Smooth muscle cell (in vitro differentiated cells): Measurements from ENCODE around the gene CIDEB. TPM values are rescaled to one million over a fixed set of nuclear protein-coding genes. Genes with fewer than 3 reads are reported as not detected.

ENCODE experiments used
- DNase-seq: peaks from one replicate; lab custom pipeline; 2025; ENCODE audit not compliant: unreplicated experiment; lab: John Stamatoyannopoulos, UW
- H2AFZ ChIP-seq: fragments of 200-600 bp; sonication (generic); 2 replicates; pipeline ENCODE4 v1.6.0; 2016; ENCODE audit warnings: antibody characterized with exemption, low read depth, mild to moderate bottlenecking
- H3F3A ChIP-seq: fragments of 200-600 bp; sonication (generic); 2 replicates; pipeline ENCODE4 v1.6.0; 2017; ENCODE audit warnings: antibody characterized with exemption, low read depth
- H3K27ac ChIP-seq: fragments of 200-600 bp; sonication (generic); 2 replicates; pipeline ENCODE4 v1.5.1; 2016; ENCODE audit warnings: low read depth, mild to moderate bottlenecking
- H3K27me3 ChIP-seq: fragments of 200-600 bp; sonication (generic); 2 replicates; pipeline ENCODE4 v1.6.1; 2016; ENCODE audit warnings: low read depth, mild to moderate bottlenecking
- H3K36me3 ChIP-seq: fragments of 200-600 bp; sonication (generic); 2 replicates; pipeline ENCODE4 v1.5.1; 2016; ENCODE audit warnings: low read depth
- H3K4me1 ChIP-seq: fragments of 200-600 bp; sonication (generic); 2 replicates; pipeline ENCODE4 v1.5.1; 2016; ENCODE audit warnings: low read depth
- H3K4me2 ChIP-seq: fragments of 200-600 bp; sonication (generic); 2 replicates; pipeline ENCODE4 v1.6.0; 2016; ENCODE audit warnings: mild to moderate bottlenecking
- H3K4me3 ChIP-seq: fragments of 200-600 bp; sonication (generic); 2 replicates; pipeline ENCODE4 v1.5.1; 2016; ENCODE audit warnings: mild to moderate bottlenecking
- H3K79me2 ChIP-seq: fragments of 200-600 bp; sonication (generic); 2 replicates; pipeline ENCODE4 v1.6.0; 2016; ENCODE audit warnings: low read depth, mild to moderate bottlenecking
- H3K9ac ChIP-seq: fragments of 200-600 bp; sonication (generic); 2 replicates; pipeline ENCODE4 v1.6.0; 2016; ENCODE audit warnings: low read depth
- H3K9me3 ChIP-seq: fragments of 200-600 bp; sonication (generic); replicated peaks from 2 replicates; pipeline ENCODE4 v1.5.1; 2016; ENCODE audit warnings: low read depth
- H4K20me1 ChIP-seq: fragments of 200-600 bp; sonication (generic); 2 replicates; pipeline ENCODE4 v1.6.0; 2016; ENCODE audit warnings: low read depth
- WGBS: methylation state at CpG from one replicate; pipeline ENCODE4 v1.1.7; 2016; ENCODE audit warnings: low lambda C conversion rate; 5-methylcytosine and 5-hydroxymethylcytosine counted together
- polyA plus RNA-seq: library from polyadenylated mRNA; unstranded; fragments of >200 nt; fragmentation: Nextera tagmentation; extraction: Ambion mirVana; gene quantifications from 2 replicates; pipeline ENCODE4 v1.2.1, GENCODE V29; 2016
- total RNA-seq: library from RNA; depleted of rRNA; stranded (reverse); fragments of >200 nt; gene quantifications from 2 replicates; pipeline ENCODE4 v1.2.3, GENCODE V29; 2014
- TF ChIP-seq, protein P1 (sequence below): fragments of 200-600 bp; sonication (generic); IDR thresholded peaks from 2 replicates; pipeline ENCODE4 v1.5.1; 2017; ENCODE audit warnings: borderline replicate concordance, mild to moderate bottlenecking, antibody characterized with exemption; ENCODE audit not compliant: insufficient read depth, poor library complexity, severe bottlenecking

CIDEB gene
- total and polyA plus RNA-seq, 2 experiments from 2014 or later: not detected

DNA sequence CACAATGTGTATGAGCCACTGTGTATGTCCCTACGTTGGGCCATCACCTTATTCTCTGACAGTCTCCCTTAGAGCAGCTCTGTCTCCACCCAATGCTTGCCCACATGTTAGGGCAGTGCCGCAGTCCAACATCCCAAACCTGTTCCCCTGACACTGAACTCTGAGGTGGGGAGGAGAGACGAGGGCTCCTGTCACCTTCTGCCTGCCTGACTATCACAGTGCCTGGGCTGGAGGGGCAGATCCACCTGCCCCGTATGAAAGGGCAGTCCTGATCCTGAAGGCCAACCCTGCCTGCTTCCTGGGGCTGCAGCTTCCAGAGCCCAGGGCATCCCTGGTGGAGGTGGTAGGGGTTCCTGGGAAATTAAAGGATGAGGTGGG lies 47.0 kb downstream of the CIDEB start:
- TF ChIP-seq, protein P1, sequence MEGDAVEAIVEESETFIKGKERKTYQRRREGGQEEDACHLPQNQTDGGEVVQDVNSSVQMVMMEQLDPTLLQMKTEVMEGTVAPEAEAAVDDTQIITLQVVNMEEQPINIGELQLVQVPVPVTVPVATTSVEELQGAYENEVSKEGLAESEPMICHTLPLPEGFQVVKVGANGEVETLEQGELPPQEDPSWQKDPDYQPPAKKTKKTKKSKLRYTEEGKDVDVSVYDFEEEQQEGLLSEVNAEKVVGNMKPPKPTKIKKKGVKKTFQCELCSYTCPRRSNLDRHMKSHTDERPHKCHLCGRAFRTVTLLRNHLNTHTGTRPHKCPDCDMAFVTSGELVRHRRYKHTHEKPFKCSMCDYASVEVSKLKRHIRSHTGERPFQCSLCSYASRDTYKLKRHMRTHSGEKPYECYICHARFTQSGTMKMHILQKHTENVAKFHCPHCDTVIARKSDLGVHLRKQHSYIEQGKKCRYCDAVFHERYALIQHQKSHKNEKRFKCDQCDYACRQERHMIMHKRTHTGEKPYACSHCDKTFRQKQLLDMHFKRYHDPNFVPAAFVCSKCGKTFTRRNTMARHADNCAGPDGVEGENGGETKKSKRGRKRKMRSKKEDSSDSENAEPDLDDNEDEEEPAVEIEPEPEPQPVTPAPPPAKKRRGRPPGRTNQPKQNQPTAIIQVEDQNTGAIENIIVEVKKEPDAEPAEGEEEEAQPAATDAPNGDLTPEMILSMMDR: no peak
- Histone ChIP-seq H3K9ac (no peak overlapping the region), H3K27ac (no peak overlapping the region), H3K9me3 (no peaks in the 10 kb centered on the region), H4K20me1 (no peaks in the 10 kb centered on the region), H3K79me2 (no peaks in the 10 kb centered on the region), H3K27me3 (no peaks in the 10 kb centered on the region), H2AFZ (no peak overlapping the region), H3K4me1 (no peaks in the 10 kb centered on the region), H3F3A (no peaks in the 10 kb centered on the region), H3K36me3 (no peaks in the 10 kb centered on the region), H3K4me3 (no peak overlapping the region), H3K4me2 (no peak overlapping the region)
- no peak for DNase-seq
- 80% methylated on average over 4 of the region's 4 CpGs for WGBS

- Histone ChIP-seq H3K27me3 (no peaks in the 10 kb centered on the region), H3K4me2 (no peak overlapping the region), H3K4me1 (no peaks in the 10 kb centered on the region), H3K4me3 (no peak overlapping the region), H3K79me2 (no peaks in the 10 kb centered on the region), H2AFZ (no peak overlapping the region), H3K9ac (no peak overlapping the region), H3K36me3 (no peaks in the 10 kb centered on the region), H3K27ac (no peak overlapping the region), H3F3A (no peaks in the 10 kb centered on the region), H3K9me3 (no peaks in the 10 kb centered on the region), H4K20me1 (no peaks in the 10 kb centered on the region)
- 90% methylated on average over 16 of the region's 16 CpGs for WGBS
- TF ChIP-seq, protein P1: no peak
- DNase-seq: no peak
Observed at GRCh38 chr14:24260026-24260779, 47.6 kb downstream of the CIDEB start.

GRCh38 chr14:24259282-24260025 lies 48.3 kb downstream of the CIDEB start:
- Histone ChIP-seq H3K27me3 (no peaks in the 10 kb centered on the region), H3K9me3 (no peaks in the 10 kb centered on the region), H3K4me1 (no peaks in the 10 kb centered on the region), H3K27ac (no peak overlapping the region), H3F3A (no peaks in the 10 kb centered on the region), H3K36me3 (no peaks in the 10 kb centered on the region), H3K4me3 (no peak overlapping the region), H3K79me2 (no peaks in the 10 kb centered on the region), H4K20me1 (no peaks in the 10 kb centered on the region), H3K4me2 (no peak overlapping the region), H2AFZ (no peak overlapping the region), H3K9ac (no peak overlapping the region)
- TF ChIP-seq, protein P1: no peak
- WGBS: 85% methylated on average over 16 of the region's 16 CpGs
- no peak for DNase-seq
